D721Med (cell line): ENCODE measurements around the gene HNRNPL.

Experiments used
- DNase-seq: peaks from one replicate; pipeline ENCODE4 v3.0.0; 2011; ENCODE audit warnings: low spot score; ENCODE audit not compliant: insufficient read length
- FAIRE-seq: peaks from 2 replicates; lab custom pipeline; 2011; peaks lifted over from hg19 to GRCh38; lab: Jason Lieb, UNC
- CTCF ChIP-seq: IDR thresholded peaks from 2 replicates; pipeline ENCODE4 v1.5.1; 2012; ENCODE audit warnings: mild to moderate bottlenecking, control low read depth; ENCODE audit not compliant: insufficient read depth; ENCODE audit errors: missing control alignments

The HNRNPL gene

GRCh38 chr19:38849860-38850435 lies at the start of gene HNRNPL:
TSS of gene HNRNPL (minus strand) at chr19:38849986. CDS start at chr19:38849966, 20 bp downstream.
- peak; percentile 69 for DNase-seq
- no peak for TF ChIP-seq CTCF
- FAIRE-seq: no peak

GRCh38 chr19:38898788-38899446 lies 49.1 kb upstream of the HNRNPL start:
- TF ChIP-seq CTCF: no peak
- FAIRE-seq: no peak
- no peak for DNase-seq

- TF ChIP-seq CTCF: no peak
- DNase-seq: no peak
- no peak for FAIRE-seq
Measured at GRCh38 chr19:38894968-38895367, 45.2 kb upstream of the HNRNPL start.

- no peak for FAIRE-seq
- no peak for DNase-seq
- TF ChIP-seq CTCF: no peak
Measured at GRCh38 chr19:38893341-38893771, 43.6 kb upstream of the HNRNPL start.

- FAIRE-seq (no peak), DNase-seq (no peak)
- TF ChIP-seq CTCF: no peak
Measured at GRCh38 chr19:38892841-38893240, 43.1 kb upstream of the HNRNPL start.

- no peak for FAIRE-seq
Measured at GRCh38 chr19:38891771-38892170, 42.0 kb upstream of the HNRNPL start.

More at GRCh38 chr19:38891771-38892170, 42.0 kb upstream of the HNRNPL start:
- DNase-seq: no peak
- no peak for TF ChIP-seq CTCF
